ENCODE results near the gene ALDH3A2. TPM values are rescaled to one million over a fixed set of nuclear protein-coding genes. Genes with fewer than 3 reads are reported as not detected.

ALDH3A2 gene
- total and polyA plus RNA-seq, 2 of the 8 experiments (the other 6 are each of a cell fraction or from before 2014, with no cell fraction given) = 20.6 to 72.9 TPM

DNA sequence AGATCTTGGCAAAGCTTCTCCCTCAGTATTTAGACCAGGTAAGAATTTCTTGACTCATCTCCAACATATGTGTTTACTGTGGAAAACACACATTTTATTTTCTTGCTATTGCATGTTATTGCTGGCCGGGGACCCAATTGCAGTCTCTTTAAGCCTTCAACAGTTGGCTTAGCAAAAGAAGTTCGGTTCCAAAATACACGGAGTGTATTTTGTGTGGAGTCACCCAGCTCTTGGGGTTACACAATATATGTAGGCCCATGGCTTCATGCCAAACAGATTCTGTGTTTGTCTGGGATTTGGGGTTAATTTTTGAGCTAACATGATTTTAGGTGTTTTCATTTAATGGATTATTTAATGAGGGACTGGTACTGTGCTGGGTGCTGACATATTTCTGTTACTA is 4.0 kb downstream of the ALDH3A2 start:
- peaks cover 11% of the 10 kb centered on the region for H3K23me2 ChIP-seq (ENCODE audit: low read depth, low read length)
- no peak overlapping the region for H3K9ac ChIP-seq (replicated peaks in 1 of 4; ENCODE audit: extremely low read depth in 1 of 4, low read depth in 3 of 4, low read length in 3 of 4)
- H2BK15ac ChIP-seq (ENCODE audit: low read length) = no peak overlapping the region
- H3K56ac ChIP-seq (replicated peaks; ENCODE audit: insufficient read length, low read depth, low read length) = no peak overlapping the region
- H3K27me3 ChIP-seq (replicated peaks in 1 of 4; ENCODE audit: control insufficient read depth in 3 of 4, extremely low read depth in 1 of 4, insufficient read depth in 3 of 4, low read length in 3 of 4) = peaks cover 0 to 2% (median 0%) of the 10 kb centered on the region in 4 experiments; a peak in 1 of 7 replicates
- H3K79me2 ChIP-seq (ENCODE audit: control insufficient read depth in 1 of 2, insufficient read depth in 2 of 2, low read length in 2 of 2) = peaks cover 10 to 50% of the 10 kb centered on the region in 2 experiments
- H3K23ac ChIP-seq (ENCODE audit: insufficient read length) = no peak overlapping the region
- no peak overlapping the region for H3K4me2 ChIP-seq (ENCODE audit: insufficient read depth in 1 of 2, low read depth in 2 of 2, low read length in 2 of 2)
- no peak overlapping the region for H2AK5ac ChIP-seq (ENCODE audit: low read depth, low read length)
- H3K4me1 ChIP-seq (replicated peaks in 1 of 4; ENCODE audit: control insufficient read depth in 3 of 4, insufficient read depth in 4 of 4, low read length in 3 of 4) = peaks cover 0 to 5% (median 3%) of the 10 kb centered on the region in 4 experiments; a peak in 5 of 7 replicates
- no peak overlapping the region for H3K18ac ChIP-seq (ENCODE audit: extremely low read depth, low read length)
- peaks cover 3% of the 10 kb centered on the region; the same call in 1 of the 2 replicates for H3K79me1 ChIP-seq (ENCODE audit: low read depth, low read length)
- no peak overlapping the region for H3K27ac ChIP-seq (ENCODE audit: low read depth, low read length)
- peaks cover 0 to 2% of the 10 kb centered on the region in 2 experiments for H4K20me1 ChIP-seq (replicated peaks in 1 of 2; ENCODE audit: control insufficient read depth in 1 of 2, insufficient read depth in 2 of 2, low read length in 2 of 2)
- H2BK5ac ChIP-seq (ENCODE audit: low read depth, low read length) = no peak overlapping the region
- FAIRE-seq (no peak), DNase-seq (ENCODE audit: low read depth in 1 of 2, low spot score in 2 of 2) (no peak)
- peaks cover 4 to 20% of the 10 kb centered on the region in 2 experiments; a peak in 3 of 4 replicates for H3K9me3 ChIP-seq (ENCODE audit: insufficient read depth in 2 of 2, low read depth in 1 of 2, low read length in 1 of 2)
- H2BK20ac ChIP-seq (ENCODE audit: low read length) = no peak overlapping the region
- no peak overlapping the region for H3K4me3 ChIP-seq (ENCODE audit: extremely low read depth in 1 of 4, insufficient read depth in 2 of 4, low read depth in 3 of 4, low read length in 4 of 4)
- no peak overlapping the region for H3K4ac ChIP-seq (replicated peaks; ENCODE audit: insufficient read length, low read depth, low read length)
- no peak overlapping the region for H4K5ac ChIP-seq (ENCODE audit: insufficient read length, low read depth, low read length)
- no peak overlapping the region for H2BK120ac ChIP-seq (replicated peaks; ENCODE audit: low read depth, low read length)
- POLR2A ChIA-PET (ENCODE audit: partially characterized antibody) = interaction anchor here (0.9 to 1.4 kb wide), 3 partner anchors 13 to 66 kb away, joined by 3 to 4 read pairs (median 4); no protein-coding TSS in a partner anchor
- H4K91ac ChIP-seq (replicated peaks; ENCODE audit: insufficient read length, low read length) = no peak overlapping the region
- peaks cover 4 to 39% (median 21%) of the 10 kb centered on the region in 4 experiments; a peak in 7 of 8 replicates for H3K36me3 ChIP-seq (ENCODE audit: control insufficient read depth in 2 of 4, insufficient read depth in 4 of 4, low read length in 3 of 4)
- no peak overlapping the region for H3K14ac ChIP-seq (ENCODE audit: insufficient read length)
- no peak overlapping the region for H2BK12ac ChIP-seq (ENCODE audit: low read depth, low read length)
- no peak overlapping the region for H4K8ac ChIP-seq (ENCODE audit: extremely low read depth, insufficient read depth, low read length)
- no peak overlapping the region for H2AFZ ChIP-seq (ENCODE audit: low read length)
- CTCF ChIA-PET (ENCODE audit: partially characterized antibody) = interaction anchor here (0.8 to 1.8 kb wide), 7 partner anchors 9 to 139 kb away, joined by 3 to 5 read pairs (median 4); no protein-coding TSS in a partner anchor
- 93% methylated on average over 3 of the region's 3 CpGs; no CpG with 5 or more reads in 1 of the 2 experiments for WGBS, 2 experiments (ENCODE audit: extremely low coverage in 1 of 2, insufficient coverage in 1 of 2, insufficient read length in 1 of 2, insufficient replicate concordance in 2 of 2, low coverage in 1 of 2, low lambda C conversion rate in 2 of 2, missing lambda C conversion rate in 1 of 2)
- no peak for TF ChIP-seq HDAC2 (IDR thresholded peaks at IDR 0.05; ENCODE audit: borderline replicate concordance in 1 of 2, low read depth in 2 of 2, low read length in 2 of 2)
- TF ChIP-seq, protein P1, sequence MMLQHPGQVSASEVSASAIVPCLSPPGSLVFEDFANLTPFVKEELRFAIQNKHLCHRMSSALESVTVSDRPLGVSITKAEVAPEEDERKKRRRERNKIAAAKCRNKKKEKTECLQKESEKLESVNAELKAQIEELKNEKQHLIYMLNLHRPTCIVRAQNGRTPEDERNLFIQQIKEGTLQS (IDR thresholded peaks at IDR 0.05; ENCODE audit: insufficient read depth, low read depth, low read length) = no peak
- TF ChIP-seq RAD21 (IDR thresholded peaks at IDR 0.05 in 1 of 2, conservative IDR thresholded peaks at IDR 0.05 in 1 of 2; ENCODE audit: low read depth in 2 of 2, low read length in 2 of 2) = no peak
- no peak for TF ChIP-seq GABPA (IDR thresholded peaks at IDR 0.05; ENCODE audit: borderline replicate concordance, insufficient read depth, low read length)
- TF ChIP-seq NANOG (IDR thresholded peaks at IDR 0.05; ENCODE audit: insufficient read depth, low read depth, low read length, poor library complexity, severe bottlenecking) = no peak
- no peak for TF ChIP-seq CTBP2 (IDR thresholded peaks at IDR 0.05; ENCODE audit: borderline replicate concordance, insufficient read depth, insufficient read length, low read length)
- TF ChIP-seq ZNF274 (IDR thresholded peaks at IDR 0.05; ENCODE audit: borderline replicate concordance, extremely low read depth, low read length) = no peak
- no peak for TF ChIP-seq CTCF (IDR thresholded peaks at IDR 0.05; ENCODE audit: control extremely low read depth in 1 of 3, insufficient read depth in 1 of 3, low read depth in 1 of 3, low read length in 3 of 3)

Data from H1 (cell line).